Parathyroid adenoma (tissue), 2 donors: ENCODE data around the gene TMEM95.

Experiments
- H2AFZ ChIP-seq: fragments of 300-600 bp; sonication (generic); one replicate; pipeline ENCODE4 v1.7.0; 2017; ENCODE audit warnings: antibody characterized with exemption, mild to moderate bottlenecking
- H3K27ac ChIP-seq: fragments of 300-600 bp; sonication (generic); one replicate; pipeline ENCODE4 v1.7.0; 2017
- H3K27me3 ChIP-seq: fragments of 300-600 bp; sonication (generic); one replicate; pipeline ENCODE4 v1.7.0; 2017; ENCODE audit warnings: low read length; ENCODE audit not compliant: control insufficient read depth, insufficient read depth
- H3K36me3 ChIP-seq: fragments of 300-600 bp; sonication (generic); one replicate; pipeline ENCODE4 v1.7.0; 2017; ENCODE audit warnings: low read length; ENCODE audit not compliant: control insufficient read depth, insufficient read depth
- H3K4me1 ChIP-seq: fragments of 300-600 bp; sonication (generic); one replicate; pipeline ENCODE4 v1.7.0; 2017; ENCODE audit warnings: control low read depth
- H3K4me2 ChIP-seq: fragments of 300-600 bp; sonication (generic); one replicate; pipeline ENCODE4 v1.7.0; 2017; ENCODE audit warnings: low read length
- H3K4me3 ChIP-seq: fragments of 300-600 bp; sonication (generic); one replicate; pipeline ENCODE4 v1.7.0; 2017; ENCODE audit warnings: low read depth, low read length
- H3K79me2 ChIP-seq: fragments of 300-600 bp; sonication (generic); one replicate; pipeline ENCODE4 v1.7.0; 2017; ENCODE audit warnings: control low read depth
- H3K9ac ChIP-seq: fragments of 300-600 bp; sonication (generic); one replicate; pipeline ENCODE4 v1.7.0; 2017; ENCODE audit warnings: mild to moderate bottlenecking
- H3K9me3 ChIP-seq: fragments of 300-600 bp; sonication (generic); one replicate; pipeline ENCODE4 v1.7.0; 2017; ENCODE audit warnings: low read length; ENCODE audit not compliant: control insufficient read depth
- CTCF ChIP-seq: fragments of 300-600 bp; sonication (generic); IDR thresholded peaks from one replicate; pipeline ENCODE4 v1.7.0; 2017; ENCODE audit warnings: antibody characterized with exemption, mild to moderate bottlenecking
- donor health status: primary hyperparathyroidism.

Gene TMEM95

GRCh38 chr17:7313088-7313889 is 41.7 kb upstream of the TMEM95 start:
- no peak overlapping the region for H2AFZ ChIP-seq
- H3K4me1 ChIP-seq = peaks cover 24% of the 10 kb centered on the region
- no peak for TF ChIP-seq CTCF
- H3K4me3 ChIP-seq = no peak overlapping the region
- no peaks in the 10 kb centered on the region for H3K9me3 ChIP-seq
- H3K36me3 ChIP-seq = no peaks in the 10 kb centered on the region
- H3K9ac ChIP-seq = no peak overlapping the region
- peak overlapping the region; percentile 16 for H3K27ac ChIP-seq
- peaks cover 42% of the 10 kb centered on the region for H3K79me2 ChIP-seq
- no peak overlapping the region for H3K4me2 ChIP-seq
- no peaks in the 10 kb centered on the region for H3K27me3 ChIP-seq

- H3K27ac ChIP-seq = peak overlapping the region; percentile 89
- no peaks in the 10 kb centered on the region for H3K27me3 ChIP-seq
- H3K9me3 ChIP-seq = no peaks in the 10 kb centered on the region
- no peak overlapping the region for H2AFZ ChIP-seq
- peak overlapping the region; percentile 17 for H3K9ac ChIP-seq
- no peaks in the 10 kb centered on the region for H3K36me3 ChIP-seq
- H3K4me3 ChIP-seq = peak overlapping the region; percentile 62
- H3K4me1 ChIP-seq = peaks cover 19% of the 10 kb centered on the region
- no peak for TF ChIP-seq CTCF
- peaks cover 38% of the 10 kb centered on the region for H3K79me2 ChIP-seq
- peak overlapping the region; percentile 80 for H3K4me2 ChIP-seq
Measured at GRCh38 chr17:7313890-7314718, 40.9 kb upstream of the TMEM95 start.

- Histone ChIP-seq H3K79me2 (peaks cover 35% of the 10 kb centered on the region), H3K4me1 (peaks cover 15% of the 10 kb centered on the region), H3K9me3 (no peaks in the 10 kb centered on the region), H2AFZ (peak within 1 kb of the TSS; percentile 82), H3K36me3 (no peaks in the 10 kb centered on the region), H3K27ac (peak within 1 kb of the TSS; percentile 89), H3K9ac (peak within 1 kb of the TSS; percentile 56), H3K4me2 (peak within 1 kb of the TSS; percentile 80), H3K4me3 (peak within 1 kb of the TSS; percentile 62), H3K27me3 (no peaks in the 10 kb centered on the region)
- no peak for TF ChIP-seq CTCF
Measured at GRCh38 chr17:7314719-7315569, 40.0 kb upstream of the TMEM95 start, which contains the start of gene GPS2. Gene GPS2 (minus strand): TSS chr17:7315360. CDS start chr17:7315052, 308 bp downstream.

GRCh38 chr17:7315570-7316235 is 39.3 kb upstream of the TMEM95 start:
- Histone ChIP-seq H3K9me3 (no peaks in the 10 kb centered on the region), H3K27me3 (no peaks in the 10 kb centered on the region), H3K4me3 (peak overlapping the region; percentile 62), H3K27ac (peak overlapping the region; percentile 89), H3K4me1 (peaks cover 13% of the 10 kb centered on the region), H3K79me2 (peaks cover 34% of the 10 kb centered on the region), H3K4me2 (peak overlapping the region; percentile 80), H3K9ac (peak overlapping the region; percentile 56), H2AFZ (peak overlapping the region; percentile 82), H3K36me3 (no peaks in the 10 kb centered on the region)
- TF ChIP-seq CTCF = no peak
